K562 (cell line): ENCODE results near the gene BCAS3. TPM values are rescaled to one million over a fixed set of nuclear protein-coding genes. Genes with fewer than 3 reads are reported as not detected.

Experiments used
- ATAC-seq: fragments of 200-7000 bp; cut with Tn5 transposase; 3 replicates; pipeline ENCODE4 v1.9.1; 2020; ENCODE audit warnings: moderate library complexity
- BruUV-seq: library from RNA; stranded (reverse); fragments of 400-500 nt; replicated peaks from 2 replicates; lab custom pipeline; 2021; lab: Mats Ljungman, UMichigan
- CTCF ChIA-PET: fragments of 300-600 bp; formaldehyde crosslinking; extraction: SDS; loops from one replicate; lab custom pipeline; 2021; ENCODE audit warnings: low intra/inter-chr PET ratio; lab: Yijun Ruan, JAX
- POLR2A ChIA-PET: fragments of 300-600, 350-650 bp; sonication (Branson Sonifier 250); formaldehyde crosslinking; extraction: SDS; loops from one replicate; lab custom pipeline; 2021; ENCODE audit warnings: antibody characterized with exemption, inconsistent platforms; lab: Yijun Ruan, JAX
- DNase-seq, 4 experiments: peaks; one replicate each; pipeline versions ENCODE4 v3.0.0 to v3.0.0-alpha.2; 2011 to 2018; ENCODE audit warnings: low spot score in 3 of 4, mixed read lengths in 3 of 4; ENCODE audit errors: extremely low read depth in 1 of 4
- FAIRE-seq: peaks from 2 replicates; lab custom pipeline; 2011; peaks lifted over from hg19 to GRCh38; lab: Jason Lieb, UNC
- H2AFZ ChIP-seq: 2 replicates; pipeline ENCODE4 v1.6.0; 2011; ENCODE audit warnings: low read depth, low read length, control low read depth, inconsistent platforms
- H3K27ac ChIP-seq: fragments of 200-600 bp; 3 replicates; pipeline ENCODE4 v1.8.0; 2011; ENCODE audit warnings: low read depth, mild to moderate bottlenecking, control low read depth, inconsistent platforms, low read length, moderate library complexity, mixed read lengths; ENCODE audit errors: extremely low read depth
- H3K27me3 ChIP-seq, 2 experiments: fragments of 300-600 bp in 1 of 2; 2 replicates in 1 of 2; 3 replicates in 1 of 2; pipeline versions ENCODE4 v1.6.0 to v1.8.0; 2011; ENCODE audit warnings: inconsistent platforms in 2 of 2, low read length in 2 of 2, mild to moderate bottlenecking in 1 of 2, mixed read lengths in 1 of 2, moderate library complexity in 1 of 2; ENCODE audit not compliant: control insufficient read depth in 2 of 2, insufficient read depth in 2 of 2
- H3K36me3 ChIP-seq: fragments of 300-600 bp; 3 replicates; pipeline ENCODE4 v1.8.0; 2011; ENCODE audit warnings: mild to moderate bottlenecking, low read length, inconsistent platforms; ENCODE audit not compliant: control insufficient read depth, insufficient read depth
- H3K4me1 ChIP-seq, 2 experiments: fragments of 200-600 bp in 1 of 2; replicated peaks in 1 of 2; 2 replicates in 1 of 2; 3 replicates in 1 of 2; pipeline versions ENCODE4 v1.5.1 to v1.8.0; 2011; ENCODE audit warnings: inconsistent platforms in 2 of 2, low read length in 2 of 2, mild to moderate bottlenecking in 1 of 2, mixed read lengths in 1 of 2, moderate library complexity in 1 of 2; ENCODE audit not compliant: control insufficient read depth in 2 of 2, insufficient read depth in 2 of 2
- H3K4me2 ChIP-seq: 2 replicates; pipeline ENCODE4 v1.6.1; 2011; ENCODE audit warnings: low read length, control low read depth, inconsistent platforms, mixed read lengths; ENCODE audit not compliant: insufficient read depth
- H3K4me3 ChIP-seq: fragments of 200-600 bp; sonication (generic), shearing (Covaris generic); 2 replicates; pipeline ENCODE4 v1.5.1; 2016; ENCODE audit warnings: control low read depth, inconsistent platforms
- H3K79me2 ChIP-seq: fragments of 200-600 bp; 3 replicates; pipeline ENCODE4 v1.8.0; 2011; ENCODE audit warnings: low read length, inconsistent platforms; ENCODE audit not compliant: control insufficient read depth, insufficient read depth
- H3K9ac ChIP-seq, 2 experiments: 2 replicates each; pipeline versions ENCODE4 v1.6.0 to v1.6.1; 2011; ENCODE audit warnings: low read depth in 2 of 2, low read length in 2 of 2, control low read depth in 1 of 2, inconsistent platforms in 1 of 2, mild to moderate bottlenecking in 1 of 2, mixed read lengths in 1 of 2; ENCODE audit not compliant: insufficient read depth in 1 of 2
- H3K9me1 ChIP-seq: one replicate; pipeline ENCODE4 v1.6.0; 2011; ENCODE audit warnings: inconsistent platforms, mild to moderate bottlenecking, low read length, moderate library complexity; ENCODE audit not compliant: control insufficient read depth, insufficient read depth
- H3K9me3 ChIP-seq: replicated peaks from 2 replicates; pipeline ENCODE4 v1.5.1; 2011; ENCODE audit warnings: low read depth, low read length, inconsistent platforms; ENCODE audit not compliant: control insufficient read depth, insufficient read depth
- H4K20me1 ChIP-seq: replicated peaks from 2 replicates; pipeline ENCODE4 v1.6.1; 2011; ENCODE audit warnings: low read length, inconsistent platforms, mixed read lengths; ENCODE audit not compliant: control insufficient read depth, insufficient read depth
- CC2D1A ChIP-seq: fragments of 450-650 bp; IDR thresholded peaks from 2 replicates; pipeline ENCODE4 v1.6.1; 2017; ENCODE audit warnings: mild to moderate bottlenecking
- KDM1A ChIP-seq, 2 experiments: fragments of 450-650 bp; IDR thresholded peaks; 2 replicates each; pipeline ENCODE4 v1.6.1; 2016; ENCODE audit warnings: mild to moderate bottlenecking in 2 of 2
- SPI1 ChIP-seq: IDR thresholded peaks from 2 replicates; pipeline ENCODE4 v1.6.1; 2011; ENCODE audit warnings: low read depth, low read length, control low read depth, borderline replicate concordance
- WGBS: fragments of 100-300 bp; shearing (Covaris generic); methylation state at CpG from one replicate; pipeline ENCODE4 v1.1.6; 2016; ENCODE audit warnings: low coverage, mixed read lengths; ENCODE audit not compliant: insufficient coverage; ENCODE audit errors: missing lambda C conversion rate; 5-methylcytosine and 5-hydroxymethylcytosine counted together
- in situ Hi-C: fragments of 300-500 bp; cut with MboI; formaldehyde crosslinking; loops from 4 replicates; pipeline ENCODE4 v1.15.0; 2018; ENCODE audit warnings: inconsistent platforms, mixed read lengths
- intact Hi-C: fragments of 100-400 bp; cut with micrococcal nuclease; formaldehyde crosslinking; loops from 2 replicates; pipeline ENCODE4 v1.14.2; 2022
- polyA plus RNA-seq, 8 experiments: library from polyadenylated mRNA; depleted of rRNA in 4 of 8; stranded (reverse) in 5 of 8; unstranded in 3 of 8; fragments of >200 nt; fragmentation: Nextera tagmentation in 2 of 8; fragmentation: Illumina TruSeq in 1 of 8; extraction: Ambion mirVana in 2 of 8; extraction: Trizol in 1 of 8; gene quantifications; 2 replicates each; pipeline versions ENCODE4 v1.2.1 to v1.2.3, GENCODE V29; 2011 to 2014; ENCODE audit warnings: inconsistent platforms in 1 of 8, missing spikeins in 1 of 8
- total RNA-seq, 7 experiments: library from RNA; depleted of rRNA in 6 of 7; stranded (reverse); fragments of >200 nt in 6 of 7; fragmentation: Illumina TruSeq in 2 of 7; extraction: Trizol in 2 of 7; gene quantifications; 2 replicates each; pipeline versions ENCODE4 v1.2.1 to v1.2.3, GENCODE V29; 2011 to 2021; ENCODE audit warnings: low replicate concordance in 1 of 7
- TF ChIP-seq, protein P1 (sequence below), 3 experiments: IDR thresholded peaks in 2 of 3; conservative IDR thresholded peaks in 1 of 3; 2 replicates each; pipeline ENCODE4 v1.5.1; 2011 to 2012; ENCODE audit warnings: low read length in 3 of 3, mild to moderate bottlenecking in 3 of 3, control low read depth in 2 of 3, improper control_type of control experiment in 1 of 3, inconsistent platforms in 1 of 3, low read depth in 1 of 3, mixed read lengths in 1 of 3, moderate library complexity in 1 of 3; ENCODE audit not compliant: insufficient read depth in 2 of 3

The BCAS3 gene
- total and polyA plus RNA-seq, 9 of the 15 experiments (the other 6 are each of a cell fraction or from before 2014, with no cell fraction given), result 1.9 to 5.5 (median 3.5) TPM

GRCh38 chr17:61237275-61237674 is 559.6 kb downstream of the BCAS3 start:
- intact Hi-C loops (no loop called here), in situ Hi-C loops (no loop called here)
- Histone ChIP-seq H3K9ac (no peak overlapping the region), H3K4me3 (no peak overlapping the region), H3K9me3 (0 out of 2 replicates have a peak, but pooled peaks cover 1% of the 10 kb centered on the region), H3K4me1 (no peaks in the 10 kb centered on the region), H3K27me3 (no peaks in the 10 kb centered on the region; a peak in 2 of 5 replicates), H3K79me2 (no peaks in the 10 kb centered on the region), H3K4me2 (no peak overlapping the region), H3K36me3 (no peaks in the 10 kb centered on the region), H3K27ac (no peak overlapping the region), H3K9me1 (no peaks in the 10 kb centered on the region), H2AFZ (no peak overlapping the region), H4K20me1 (0 out of 2 replicates have a peak, but pooled peaks cover 5% of the 10 kb centered on the region)
- FAIRE-seq, result no peak
- no peak for ATAC-seq
- no peak for DNase-seq
- BruUV-seq, result no TSS peak
- ChIA-PET POLR2A (interaction anchor here (0.5 to 1.3 kb wide), 2 partner anchors 11 to 14 kb away, joined by 3 to 4 read pairs; no protein-coding TSS in a partner anchor), CTCF (no interaction called here)
- 11% methylated on average over 7 of the region's 7 CpGs for WGBS
- TF ChIP-seq SPI1, result no peak
- 0 out of 4 replicates have a peak, but pooled peaks of 1 of the 2 experiments have one; percentile 15 for TF ChIP-seq KDM1A (IDR thresholded peaks at IDR 0.05)
- TF ChIP-seq CC2D1A, result 0 out of 2 replicates have a peak, but pooled peaks have one; percentile 25
- TF ChIP-seq, protein P1, sequence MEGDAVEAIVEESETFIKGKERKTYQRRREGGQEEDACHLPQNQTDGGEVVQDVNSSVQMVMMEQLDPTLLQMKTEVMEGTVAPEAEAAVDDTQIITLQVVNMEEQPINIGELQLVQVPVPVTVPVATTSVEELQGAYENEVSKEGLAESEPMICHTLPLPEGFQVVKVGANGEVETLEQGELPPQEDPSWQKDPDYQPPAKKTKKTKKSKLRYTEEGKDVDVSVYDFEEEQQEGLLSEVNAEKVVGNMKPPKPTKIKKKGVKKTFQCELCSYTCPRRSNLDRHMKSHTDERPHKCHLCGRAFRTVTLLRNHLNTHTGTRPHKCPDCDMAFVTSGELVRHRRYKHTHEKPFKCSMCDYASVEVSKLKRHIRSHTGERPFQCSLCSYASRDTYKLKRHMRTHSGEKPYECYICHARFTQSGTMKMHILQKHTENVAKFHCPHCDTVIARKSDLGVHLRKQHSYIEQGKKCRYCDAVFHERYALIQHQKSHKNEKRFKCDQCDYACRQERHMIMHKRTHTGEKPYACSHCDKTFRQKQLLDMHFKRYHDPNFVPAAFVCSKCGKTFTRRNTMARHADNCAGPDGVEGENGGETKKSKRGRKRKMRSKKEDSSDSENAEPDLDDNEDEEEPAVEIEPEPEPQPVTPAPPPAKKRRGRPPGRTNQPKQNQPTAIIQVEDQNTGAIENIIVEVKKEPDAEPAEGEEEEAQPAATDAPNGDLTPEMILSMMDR (IDR thresholded peaks at IDR 0.05 in 2 of 3, conservative IDR thresholded peaks at IDR 0.05 in 1 of 3; ENCODE audit: insufficient read depth in 2 of 3, low read depth in 1 of 3, low read length in 3 of 3), result peak in 1 of 3 experiments; percentile 17; a peak in 1 of 6 replicates
- TF ChIP-seq, all 486 proteins: peak for 3
